ENCODE data around the gene IL2RG. TPM values are rescaled to one million over a fixed set of nuclear protein-coding genes. Genes with fewer than 3 reads are reported as not detected.

Gene IL2RG
- total RNA-seq, 1 experiment from 2014 or later: not detected

DNA sequence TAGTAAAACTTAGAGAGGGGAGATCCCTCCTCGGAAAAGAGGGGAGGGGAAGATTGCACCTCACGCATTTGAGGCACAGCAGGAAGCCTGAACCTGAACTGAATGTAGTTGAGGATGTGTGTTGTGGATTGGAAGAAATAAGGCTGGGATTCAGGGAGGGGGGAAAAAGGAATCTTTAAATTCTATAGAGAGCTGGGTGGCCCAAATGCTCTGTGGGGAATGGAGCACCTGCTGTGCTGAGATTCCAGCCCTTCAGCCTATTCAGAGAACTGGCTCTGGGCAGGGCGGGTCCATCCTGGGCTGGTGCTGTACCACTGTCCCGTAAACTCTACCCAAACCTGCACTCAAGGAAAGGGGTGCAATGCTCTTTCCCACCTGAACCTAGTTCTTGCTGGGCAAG, 11.6 kb downstream of the IL2RG start:
- no peaks in the 10 kb centered on the region for H3K79me2 ChIP-seq (ENCODE audit: insufficient read depth, low read length)
- H2BK12ac ChIP-seq (ENCODE audit: insufficient read length, low read depth, low read length): no peak overlapping the region
- H3K27me3 ChIP-seq (ENCODE audit: insufficient read depth, low read length): no peaks in the 10 kb centered on the region; the same call in 1 of the 2 replicates
- no peak overlapping the region for H3K56ac ChIP-seq (ENCODE audit: insufficient read length, low read depth, low read length)
- H4K5ac ChIP-seq (ENCODE audit: insufficient read length, low read depth, low read length): no peak overlapping the region
- H3K9me3 Mint-ChIP-seq: peaks cover 68 to 73% of the 10 kb centered on the region in 2 experiments
- peaks cover 4% of the 10 kb centered on the region for H3K9me3 ChIP-seq (ENCODE audit: control insufficient read depth, low read depth, low read length)
- H2BK15ac ChIP-seq (ENCODE audit: low read depth, low read length): no peak overlapping the region
- no peak overlapping the region for H3K18ac ChIP-seq (ENCODE audit: insufficient read length, low read depth, low read length)
- H3K9ac ChIP-seq (ENCODE audit: extremely low read depth, insufficient read length, low read length): no peak overlapping the region
- H3K27ac ChIP-seq (ENCODE audit: insufficient read length, low read depth, low read length): no peak overlapping the region
- H3T11ph ChIP-seq (ENCODE audit: low read length): no peak overlapping the region
- no peak overlapping the region for H3K14ac ChIP-seq (ENCODE audit: insufficient read depth, low read length)
- no peak overlapping the region for H4K8ac ChIP-seq (replicated peaks; ENCODE audit: insufficient read length, low read depth, low read length)
- peak overlapping the region; percentile 46 to 74 for H3K4me3 Mint-ChIP-seq
- H3K27me3 Mint-ChIP-seq (ENCODE audit: low read depth): peaks cover 50% of the 10 kb centered on the region
- TF ChIP-seq, protein P1, sequence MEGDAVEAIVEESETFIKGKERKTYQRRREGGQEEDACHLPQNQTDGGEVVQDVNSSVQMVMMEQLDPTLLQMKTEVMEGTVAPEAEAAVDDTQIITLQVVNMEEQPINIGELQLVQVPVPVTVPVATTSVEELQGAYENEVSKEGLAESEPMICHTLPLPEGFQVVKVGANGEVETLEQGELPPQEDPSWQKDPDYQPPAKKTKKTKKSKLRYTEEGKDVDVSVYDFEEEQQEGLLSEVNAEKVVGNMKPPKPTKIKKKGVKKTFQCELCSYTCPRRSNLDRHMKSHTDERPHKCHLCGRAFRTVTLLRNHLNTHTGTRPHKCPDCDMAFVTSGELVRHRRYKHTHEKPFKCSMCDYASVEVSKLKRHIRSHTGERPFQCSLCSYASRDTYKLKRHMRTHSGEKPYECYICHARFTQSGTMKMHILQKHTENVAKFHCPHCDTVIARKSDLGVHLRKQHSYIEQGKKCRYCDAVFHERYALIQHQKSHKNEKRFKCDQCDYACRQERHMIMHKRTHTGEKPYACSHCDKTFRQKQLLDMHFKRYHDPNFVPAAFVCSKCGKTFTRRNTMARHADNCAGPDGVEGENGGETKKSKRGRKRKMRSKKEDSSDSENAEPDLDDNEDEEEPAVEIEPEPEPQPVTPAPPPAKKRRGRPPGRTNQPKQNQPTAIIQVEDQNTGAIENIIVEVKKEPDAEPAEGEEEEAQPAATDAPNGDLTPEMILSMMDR (conservative IDR thresholded peaks at IDR 0.05): no peak
- peaks cover 54 to 67% of the 10 kb centered on the region in 2 experiments for H3K4me1 Mint-ChIP-seq
- no CpG with 5 or more reads among the region's 4 CpGs for WGBS (ENCODE audit: extremely low coverage, insufficient read length, low lambda C conversion rate)
- no peak overlapping the region for H2BK20ac ChIP-seq (ENCODE audit: low read depth, low read length, poor library complexity, severe bottlenecking)
- H3K4ac ChIP-seq (ENCODE audit: low read depth, low read length): no peak overlapping the region
- H3K23ac ChIP-seq (ENCODE audit: insufficient read length, low read depth, low read length): no peak overlapping the region
- H2AK5ac ChIP-seq (ENCODE audit: insufficient read length, low read length): no peak overlapping the region
- peaks cover 7% of the 10 kb centered on the region for H3K23me2 ChIP-seq (ENCODE audit: insufficient read length, low read depth, low read length, poor library complexity, severe bottlenecking)
- H3K4me2 ChIP-seq (ENCODE audit: insufficient read depth, insufficient read length, low read length): peak overlapping the region; percentile 35
- peak overlapping the region in 1 of 3 experiments; percentile 89; a peak in 2 of 7 replicates for H3K27ac Mint-ChIP-seq
- no peak overlapping the region for H2BK5ac ChIP-seq (ENCODE audit: insufficient read length, low read length)
- H3K36me3 Mint-ChIP-seq (ENCODE audit: insufficient read depth in 1 of 3, low read depth in 3 of 3): peaks cover 0 to 12% (median 5%) of the 10 kb centered on the region in 3 experiments; a peak in 5 of 7 replicates
- H3K4me1 ChIP-seq (ENCODE audit: insufficient read depth, low read length): peaks cover 8% of the 10 kb centered on the region; the same call in 1 of the 2 replicates
- no peak overlapping the region for H2BK120ac ChIP-seq (ENCODE audit: low read depth, low read length, poor library complexity, severe bottlenecking)
- H2AFZ ChIP-seq (ENCODE audit: low read length): no peak overlapping the region
- H4K91ac ChIP-seq (ENCODE audit: insufficient read length, low read depth, low read length): no peak overlapping the region
- H3K79me1 ChIP-seq (ENCODE audit: insufficient read depth, low read depth, low read length, poor library complexity, severe bottlenecking): no peaks in the 10 kb centered on the region
- H4K20me1 ChIP-seq (ENCODE audit: control insufficient read depth, insufficient read depth, insufficient read length): no peaks in the 10 kb centered on the region
- DNase-seq: peak; percentile 57
